Measurements from ENCODE around the gene TRAFD1.

Gene TRAFD1

GRCh38 chr12:112175361-112176155, 50.2 kb downstream of the TRAFD1 start:
- DNase-seq (ENCODE audit: low spot score), result no peak

- no peak for DNase-seq (ENCODE audit: low spot score)
These were observed 51.1 kb downstream of the TRAFD1 start for GRCh38 chr12:112176321-112177010.

DNA sequence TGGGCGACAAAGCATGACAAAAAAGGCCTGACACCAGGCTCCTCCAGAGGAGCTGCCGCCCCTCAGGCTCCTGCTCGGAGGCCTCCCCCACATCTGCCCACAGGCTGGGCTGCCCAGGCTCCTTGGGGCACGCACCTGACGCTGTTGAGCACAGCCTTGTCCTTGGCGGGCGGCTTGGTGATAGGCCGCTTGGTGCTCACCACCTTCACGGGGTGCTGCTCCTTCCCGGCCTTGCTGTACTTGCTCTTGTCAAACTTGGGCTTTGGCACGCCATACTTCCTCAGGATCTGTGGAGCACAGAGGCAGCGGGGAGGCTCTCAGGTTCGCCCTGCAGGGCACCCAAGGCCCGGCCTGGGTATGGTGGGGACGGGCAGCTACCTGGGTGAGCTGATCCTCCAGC, 53.4 kb downstream of the TRAFD1 start:
- no peak for DNase-seq (ENCODE audit: low spot score)

GRCh38 chr12:112179341-112179740, 54.0 kb downstream of the TRAFD1 start:
- DNase-seq (ENCODE audit: low spot score), result no peak

- DNase-seq (ENCODE audit: low spot score), result no peak
These were observed 54.6 kb downstream of the TRAFD1 start for GRCh38 chr12:112179916-112180315.

DNA sequence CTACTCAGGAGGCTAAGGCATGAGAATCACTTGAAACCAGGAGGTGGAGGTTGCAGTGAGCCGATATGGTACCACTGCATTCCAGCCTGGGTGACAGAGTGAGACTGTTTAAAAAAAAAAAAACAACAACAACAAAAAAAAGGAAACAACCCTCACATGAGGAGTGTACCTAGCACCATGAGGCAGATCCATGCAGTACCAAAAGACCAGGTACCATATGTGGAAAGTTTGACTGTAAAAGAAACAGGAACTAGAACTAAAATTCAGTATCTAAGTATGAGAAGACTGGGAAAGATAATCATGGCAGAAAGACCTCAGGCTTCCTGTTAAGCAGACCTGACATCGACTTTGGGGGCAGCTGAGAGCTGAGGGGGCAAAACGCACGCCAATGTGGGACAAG, 55.1 kb downstream of the TRAFD1 start:
- no peak for DNase-seq (ENCODE audit: low spot score)

- DNase-seq (ENCODE audit: low spot score), result peak; percentile 53
These were observed 57.1 kb downstream of the TRAFD1 start for GRCh38 chr12:112182499-112182898.

DNA sequence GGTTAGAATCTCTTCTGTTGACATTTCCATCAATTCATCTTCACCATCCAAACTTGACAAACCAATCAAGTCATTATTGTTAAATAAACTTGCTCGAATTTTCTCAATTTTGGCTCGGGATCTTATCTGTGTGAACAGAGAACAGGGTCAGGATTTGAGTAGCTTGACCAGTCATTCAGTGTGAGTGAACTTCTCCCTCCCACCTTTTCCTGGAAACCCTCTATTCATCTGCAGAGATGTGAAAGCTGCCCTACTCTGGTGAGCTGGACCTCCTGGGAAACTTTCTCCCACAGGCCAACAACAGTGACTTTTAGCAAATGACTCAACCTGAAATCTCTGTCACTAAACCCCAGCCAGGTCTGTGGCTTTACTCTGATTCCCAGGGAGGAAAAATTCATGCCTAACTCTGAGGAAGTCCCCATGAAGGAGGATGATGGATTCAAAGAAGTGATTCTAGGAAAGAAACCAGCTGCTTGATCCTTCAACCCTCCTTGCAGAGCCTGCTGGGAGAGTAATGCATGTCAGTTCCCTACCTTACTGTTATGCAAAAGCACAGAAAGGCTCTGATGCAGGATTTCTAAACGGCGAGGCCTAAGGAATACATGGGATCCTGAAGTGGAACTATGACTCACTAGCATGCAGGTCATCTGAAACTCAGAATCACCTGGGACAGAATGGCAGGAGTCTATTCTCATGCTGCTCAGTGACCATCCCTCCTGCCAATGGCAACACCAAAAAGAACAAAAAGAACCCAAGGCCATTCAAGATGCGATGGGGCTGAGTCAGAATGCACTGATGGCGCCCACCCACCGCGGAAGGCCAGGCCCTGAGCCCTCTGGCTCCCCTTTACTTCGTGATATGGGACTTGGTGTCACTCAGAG, 58.0 kb downstream of the TRAFD1 start:
- peak; percentile 84 for DNase-seq (ENCODE audit: low spot score)

- DNase-seq (ENCODE audit: low spot score), result no peak
These were observed 58.9 kb downstream of the TRAFD1 start for GRCh38 chr12:112184056-112184887.

DNA sequence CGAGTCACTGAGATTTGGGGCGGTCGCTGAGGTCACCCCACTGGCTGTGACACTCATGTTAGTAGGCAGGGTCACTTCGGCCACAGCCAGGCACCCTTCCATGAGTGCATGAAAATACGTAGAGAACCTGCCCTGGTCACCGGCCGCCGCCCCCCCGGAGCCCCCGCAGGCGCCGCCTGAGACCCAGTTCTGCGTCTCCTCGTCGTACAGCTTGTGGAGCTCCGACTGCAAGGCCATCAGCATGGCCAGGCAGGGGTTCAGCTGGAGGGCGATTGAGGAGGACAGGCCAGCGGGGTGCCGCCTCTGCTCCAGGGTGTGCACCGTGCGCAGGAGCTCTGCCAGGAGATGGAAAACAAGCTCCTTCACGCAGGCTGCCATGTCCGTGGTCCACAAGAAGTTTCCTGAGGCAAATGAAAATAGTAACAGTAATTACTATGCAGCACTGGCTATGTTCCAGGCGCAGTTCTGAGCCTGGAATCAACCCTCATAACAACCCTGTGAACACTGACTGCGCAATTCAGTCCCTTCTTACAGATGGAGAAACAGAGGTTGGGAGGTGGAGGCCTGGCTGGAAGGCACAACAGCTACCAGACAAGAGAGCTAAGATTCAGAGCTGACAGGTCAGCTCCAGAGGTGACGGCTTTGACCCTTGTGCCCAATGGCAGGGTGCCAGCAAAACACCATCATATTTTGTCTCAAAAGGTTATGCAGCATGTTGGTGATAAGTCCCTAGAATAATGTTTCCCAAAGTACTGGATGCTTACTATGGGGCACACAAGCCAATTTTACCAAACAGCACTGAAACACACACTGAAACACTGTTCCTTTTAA, 59.9 kb downstream of the TRAFD1 start:
- DNase-seq (ENCODE audit: low spot score), result no peak

GRCh38 chr12:112188130-112188830, 62.9 kb downstream of the TRAFD1 start:
- DNase-seq (ENCODE audit: low spot score), result no peak

GRCh38 chr12:112190231-112191025, 65.1 kb downstream of the TRAFD1 start:
- DNase-seq (ENCODE audit: low spot score), result no peak

DNA sequence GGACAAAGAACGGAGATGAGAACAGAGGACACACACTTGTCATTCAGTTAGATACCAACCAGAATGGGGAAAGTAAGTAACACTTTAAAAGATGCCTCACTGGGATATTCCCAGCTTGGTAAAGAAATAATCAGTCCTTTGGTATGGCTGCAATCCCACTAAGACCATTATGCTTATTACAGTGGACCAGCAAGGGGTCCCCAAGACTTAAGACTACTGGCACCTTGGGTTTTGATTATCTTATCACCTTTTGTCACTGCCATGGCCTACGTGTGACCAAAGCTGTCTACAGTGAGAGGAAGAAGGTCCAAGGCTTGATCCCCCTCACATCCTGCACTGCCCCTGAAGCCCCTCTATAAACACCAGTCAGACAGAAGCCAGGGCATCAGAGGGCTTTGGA, 65.8 kb downstream of the TRAFD1 start:
- DNase-seq (ENCODE audit: low spot score), result no peak

- peak; percentile 36 for DNase-seq (ENCODE audit: low spot score)
These were observed 66.5 kb downstream of the TRAFD1 start for GRCh38 chr12:112191840-112192321.

DNA sequence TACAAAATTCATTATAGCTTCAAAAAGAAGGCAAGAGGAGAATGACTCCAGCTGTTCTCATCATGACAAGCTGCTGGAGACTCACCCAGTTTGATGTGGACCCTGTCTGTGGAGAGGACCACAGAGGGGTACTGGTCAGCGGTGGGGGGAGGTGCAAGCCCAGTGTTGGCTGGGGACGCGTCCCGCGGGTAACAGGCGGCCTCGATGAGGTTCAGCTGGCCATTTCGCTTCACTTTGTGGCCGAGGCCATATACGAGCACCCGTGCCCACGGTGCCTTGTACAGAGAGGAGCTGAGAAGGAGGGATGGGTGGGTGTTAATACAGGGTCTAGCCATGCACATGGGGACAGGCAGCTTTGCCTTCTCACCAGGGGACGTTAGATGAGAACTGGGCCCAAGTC, 67.1 kb downstream of the TRAFD1 start:
- DNase-seq (ENCODE audit: low spot score), result no peak

DNA sequence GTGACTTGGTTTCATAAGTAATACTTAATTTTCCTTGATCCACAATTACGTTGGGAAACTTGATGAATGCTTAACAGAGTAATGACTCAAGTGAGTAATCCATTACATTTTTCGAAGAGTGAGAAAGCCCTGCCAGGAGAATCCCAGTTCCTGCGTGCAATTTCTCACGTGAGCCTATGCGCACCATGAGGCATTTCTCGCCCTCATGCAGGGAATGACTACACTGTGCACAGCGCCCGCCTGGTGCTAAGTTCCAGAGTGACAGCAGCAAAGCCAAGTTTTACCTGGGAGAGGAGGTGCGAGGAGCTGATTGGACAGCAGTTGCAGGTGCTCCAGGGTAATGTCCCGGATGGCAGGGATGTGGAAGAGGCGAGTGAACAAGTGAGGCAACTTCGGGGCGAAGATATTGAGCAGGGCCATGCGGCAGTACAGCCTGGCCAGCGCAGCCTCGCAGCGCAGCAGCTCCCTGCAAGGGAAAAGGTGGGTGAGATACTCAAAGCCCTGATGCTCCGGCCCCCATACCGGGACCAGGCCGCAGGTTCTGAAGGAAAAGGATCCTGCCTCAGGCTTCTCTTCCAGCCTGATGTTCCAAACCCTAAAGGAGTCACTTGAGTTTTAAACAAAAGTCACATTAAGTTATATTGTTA, 69.4 kb downstream of the TRAFD1 start:
- no peak for DNase-seq (ENCODE audit: low spot score)

GRCh38 chr12:112196196-112196875, 71.0 kb downstream of the TRAFD1 start:
- DNase-seq (ENCODE audit: low spot score), result no peak

DNA sequence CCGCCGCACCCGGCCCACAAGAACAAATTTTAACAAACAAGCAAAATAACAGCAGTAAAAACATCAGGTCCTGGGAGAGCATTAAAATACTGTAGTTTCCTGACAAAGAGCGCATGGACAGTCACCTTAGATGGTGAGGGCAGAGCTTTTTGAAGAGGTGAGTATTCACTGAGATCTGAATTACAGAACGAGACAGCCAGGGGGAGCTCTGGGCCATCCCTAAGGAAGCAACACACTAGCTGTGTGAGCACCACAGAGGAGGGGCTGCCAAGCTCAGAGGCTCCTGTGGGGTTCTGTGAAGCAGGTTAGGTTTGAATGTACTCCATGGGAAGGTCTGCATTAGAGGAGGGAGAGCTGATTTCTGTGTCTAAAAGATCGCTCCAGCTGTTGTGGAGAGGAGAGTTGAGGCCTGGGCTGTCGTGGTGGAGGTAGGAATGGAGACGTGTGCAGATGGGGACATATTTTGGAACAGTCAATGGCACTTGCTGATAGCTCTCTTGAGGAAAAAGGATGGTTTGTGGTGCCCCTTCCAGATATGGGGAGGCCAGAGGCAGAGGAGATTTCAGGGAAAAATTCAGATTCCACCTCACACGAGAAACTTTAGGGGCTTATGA, 72.9 kb downstream of the TRAFD1 start:
- peak; percentile 69 for DNase-seq (ENCODE audit: low spot score)

Data from AG08396 (cell line).